ENCODE results near the gene HPRT1.
"Not testable (repeated sequence)": the region's sequence is repeated elsewhere in the genome, so short reads cannot be mapped to it uniquely, and the experiment has no call there.

HPRT1 gene

DNA sequence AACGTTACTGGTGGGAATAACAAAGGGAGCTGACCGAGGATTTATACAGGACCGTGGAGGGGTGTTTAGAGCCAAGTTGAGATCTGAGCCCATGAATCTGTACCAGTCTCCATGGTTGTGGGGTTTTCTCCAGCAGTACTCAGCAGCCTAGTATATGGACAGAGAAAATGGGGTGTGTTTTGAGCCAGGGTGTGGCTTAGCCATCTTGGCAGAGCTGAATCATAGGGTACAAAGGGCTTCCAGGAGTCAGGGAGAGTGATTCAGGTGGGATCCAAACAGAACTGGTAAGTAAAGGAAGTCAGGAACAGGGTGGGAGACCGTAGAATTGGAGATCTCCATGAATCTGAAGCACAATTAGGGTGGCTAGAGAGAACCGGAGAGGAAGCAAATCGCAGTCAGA lies 7.4 kb upstream of the HPRT1 start:
- no peaks in the 10 kb centered on the region for H3K36me3 ChIP-seq (ENCODE audit: control insufficient read depth in 1 of 2, insufficient read depth in 2 of 2, low read length in 2 of 2)
- no peaks in the 10 kb centered on the region for H3K9me3 ChIP-seq (ENCODE audit: control insufficient read depth in 1 of 2, low read length in 2 of 2)
- H3K27me3 ChIP-seq (ENCODE audit: low read depth, low read length) = no peaks in the 10 kb centered on the region

DNA sequence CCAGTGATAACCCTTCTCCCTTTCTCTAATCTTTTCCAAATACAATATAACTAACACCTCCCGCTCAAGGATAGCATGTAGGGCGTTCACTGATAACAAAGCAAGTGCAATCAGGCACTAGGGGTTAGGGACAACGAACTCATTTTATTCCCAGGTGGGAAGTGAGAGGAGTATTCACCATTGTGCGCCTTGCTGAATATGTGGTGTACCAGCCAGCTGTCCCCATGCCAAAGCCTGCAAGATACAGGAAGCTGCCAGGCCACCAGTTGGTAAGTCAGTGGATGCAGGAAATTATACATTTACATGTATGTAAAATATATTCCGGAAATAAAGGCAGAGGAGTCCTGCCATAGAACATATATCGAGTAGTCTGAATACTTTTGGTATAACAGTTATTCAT lies 6.3 kb upstream of the HPRT1 start:
- Histone ChIP-seq H3K4me1 (ENCODE audit: control insufficient read depth in 1 of 2, insufficient read depth in 2 of 2, low read length in 2 of 2) (no peaks in the 10 kb centered on the region), H3K9me3 (ENCODE audit: control insufficient read depth in 1 of 2, low read length in 2 of 2) (no peaks in the 10 kb centered on the region), H3K27ac (ENCODE audit: low read length) (no peak overlapping the region), H3K36me3 (ENCODE audit: control insufficient read depth in 1 of 2, insufficient read depth in 2 of 2, low read length in 2 of 2) (no peaks in the 10 kb centered on the region), H3K27me3 (ENCODE audit: low read depth, low read length) (no peaks in the 10 kb centered on the region), H3K4me3 (ENCODE audit: low read depth in 1 of 2, low read length in 2 of 2) (no peak overlapping the region)

More for the DNA sequence above, 7.4 kb upstream of the HPRT1 start:
- Histone ChIP-seq H3K27ac (ENCODE audit: low read length) (no peak overlapping the region), H3K4me1 (ENCODE audit: control insufficient read depth in 1 of 2, insufficient read depth in 2 of 2, low read length in 2 of 2) (no peaks in the 10 kb centered on the region), H3K4me3 (ENCODE audit: low read depth in 1 of 2, low read length in 2 of 2) (no peak overlapping the region)

GRCh38 chrX:134454506-134454905 lies 5.5 kb upstream of the HPRT1 start:
- Histone ChIP-seq H3K4me1 (ENCODE audit: control insufficient read depth in 1 of 2, insufficient read depth in 2 of 2, low read length in 2 of 2) (no peaks in the 10 kb centered on the region), H3K9me3 (ENCODE audit: control insufficient read depth in 1 of 2, low read length in 2 of 2) (no peaks in the 10 kb centered on the region), H3K27ac (ENCODE audit: low read length) (no peak overlapping the region), H3K4me3 (ENCODE audit: low read depth in 1 of 2, low read length in 2 of 2) (no peak overlapping the region), H3K36me3 (ENCODE audit: control insufficient read depth in 1 of 2, insufficient read depth in 2 of 2, low read length in 2 of 2) (no peaks in the 10 kb centered on the region), H3K27me3 (ENCODE audit: low read depth, low read length) (no peaks in the 10 kb centered on the region)

GRCh38 chrX:134457708-134458107 lies 2.3 kb upstream of the HPRT1 start:
- Histone ChIP-seq H3K27ac (ENCODE audit: low read length) (no peak overlapping the region), H3K36me3 (ENCODE audit: control insufficient read depth in 1 of 2, insufficient read depth in 2 of 2, low read length in 2 of 2) (no peaks in the 10 kb centered on the region), H3K4me3 (ENCODE audit: low read depth in 1 of 2, low read length in 2 of 2) (no peak overlapping the region), H3K27me3 (ENCODE audit: low read depth, low read length) (no peaks in the 10 kb centered on the region), H3K9me3 (ENCODE audit: control insufficient read depth in 1 of 2, low read length in 2 of 2) (no peaks in the 10 kb centered on the region), H3K4me1 (ENCODE audit: control insufficient read depth in 1 of 2, insufficient read depth in 2 of 2, low read length in 2 of 2) (no peaks in the 10 kb centered on the region)

DNA sequence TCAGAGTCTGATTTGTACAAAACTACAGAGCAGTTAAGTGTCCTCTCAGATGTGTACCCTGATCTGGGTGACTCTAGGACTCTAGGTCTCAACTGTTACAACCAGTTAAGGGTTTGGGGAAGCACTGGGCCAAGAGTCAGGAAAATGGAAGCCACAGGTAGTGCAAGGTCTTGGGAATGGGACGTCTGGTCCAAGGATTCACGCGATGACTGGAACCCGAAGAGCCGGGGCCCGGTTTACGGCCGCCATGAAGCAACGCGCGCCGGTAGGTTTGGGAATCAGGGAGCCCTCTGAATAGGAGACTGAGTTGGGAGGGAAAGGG lies 321 bp upstream of the HPRT1 start:
- Histone ChIP-seq H3K9me3 (ENCODE audit: control insufficient read depth in 1 of 2, low read length in 2 of 2) (no peaks in the 10 kb centered on the region), H3K27me3 (ENCODE audit: low read depth, low read length) (no peaks in the 10 kb centered on the region), H3K36me3 (ENCODE audit: control insufficient read depth in 1 of 2, insufficient read depth in 2 of 2, low read length in 2 of 2) (no peaks in the 10 kb centered on the region), H3K27ac (ENCODE audit: low read length) (no peak overlapping the region), H3K4me1 (ENCODE audit: control insufficient read depth in 1 of 2, insufficient read depth in 2 of 2, low read length in 2 of 2) (no peaks in the 10 kb centered on the region), H3K4me3 (ENCODE audit: low read depth in 1 of 2, low read length in 2 of 2) (peak overlapping the region; percentile 21 to 56)

GRCh38 chrX:134460862-134461220 lies 876 bp downstream of the HPRT1 start:
- H3K9me3 ChIP-seq (ENCODE audit: control insufficient read depth in 1 of 2, low read length in 2 of 2) = no peaks in the 10 kb centered on the region
- peak overlapping the region; percentile 58 to 69 for H3K4me3 ChIP-seq (ENCODE audit: low read depth in 1 of 2, low read length in 2 of 2)

DNA sequence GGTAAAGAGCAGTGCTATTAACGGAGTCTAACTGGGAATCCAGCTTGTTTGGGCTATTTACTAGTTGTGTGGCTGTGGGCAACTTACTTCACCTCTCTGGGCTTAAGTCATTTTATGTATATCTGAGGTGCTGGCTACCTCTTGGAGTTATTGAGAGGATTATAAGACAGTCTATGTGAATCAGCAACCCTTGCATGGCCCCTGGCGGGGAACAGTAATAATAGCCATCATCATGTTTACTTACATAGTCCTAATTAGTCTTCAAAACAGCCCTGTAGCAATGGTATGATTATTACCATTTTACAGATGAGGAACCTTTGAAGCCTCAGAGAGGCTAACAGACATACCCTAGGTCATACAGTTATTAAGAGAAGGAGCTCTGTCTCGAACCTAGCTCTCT lies 1.5 kb downstream of the HPRT1 start:
- H3K36me3 ChIP-seq (ENCODE audit: control insufficient read depth in 1 of 2, insufficient read depth in 2 of 2, low read length in 2 of 2) = no peaks in the 10 kb centered on the region
- H3K9me3 ChIP-seq (ENCODE audit: control insufficient read depth in 1 of 2, low read length in 2 of 2) = no peaks in the 10 kb centered on the region
- no peaks in the 10 kb centered on the region for H3K27me3 ChIP-seq (ENCODE audit: low read depth, low read length)
- no peak overlapping the region for H3K27ac ChIP-seq (ENCODE audit: low read length)
- peak overlapping the region; percentile 58 to 69 for H3K4me3 ChIP-seq (ENCODE audit: low read depth in 1 of 2, low read length in 2 of 2)
- no peaks in the 10 kb centered on the region for H3K4me1 ChIP-seq (ENCODE audit: control insufficient read depth in 1 of 2, insufficient read depth in 2 of 2, low read length in 2 of 2)

More at GRCh38 chrX:134460862-134461220, 876 bp downstream of the HPRT1 start:
- Histone ChIP-seq H3K4me1 (ENCODE audit: control insufficient read depth in 1 of 2, insufficient read depth in 2 of 2, low read length in 2 of 2) (no peaks in the 10 kb centered on the region), H3K36me3 (ENCODE audit: control insufficient read depth in 1 of 2, insufficient read depth in 2 of 2, low read length in 2 of 2) (no peaks in the 10 kb centered on the region), H3K27ac (ENCODE audit: low read length) (peak overlapping the region; percentile 23), H3K27me3 (ENCODE audit: low read depth, low read length) (no peaks in the 10 kb centered on the region)

GRCh38 chrX:134462927-134463326 lies 3.0 kb downstream of the HPRT1 start:
- Histone ChIP-seq H3K4me3 (ENCODE audit: low read depth in 1 of 2, low read length in 2 of 2) (no peak overlapping the region), H3K4me1 (ENCODE audit: control insufficient read depth in 1 of 2, insufficient read depth in 2 of 2, low read length in 2 of 2) (no peaks in the 10 kb centered on the region), H3K27me3 (ENCODE audit: low read depth, low read length) (no peaks in the 10 kb centered on the region), H3K27ac (ENCODE audit: low read length) (no peak overlapping the region), H3K9me3 (ENCODE audit: control insufficient read depth in 1 of 2, low read length in 2 of 2) (no peaks in the 10 kb centered on the region), H3K36me3 (ENCODE audit: control insufficient read depth in 1 of 2, insufficient read depth in 2 of 2, low read length in 2 of 2) (no peaks in the 10 kb centered on the region)

- not testable (repeated sequence) for H3K4me3 ChIP-seq (ENCODE audit: low read depth in 1 of 2, low read length in 2 of 2); H3K36me3 ChIP-seq (ENCODE audit: control insufficient read depth in 1 of 2, insufficient read depth in 2 of 2, low read length in 2 of 2); H3K27me3 ChIP-seq (ENCODE audit: low read depth, low read length); H3K9me3 ChIP-seq (ENCODE audit: control insufficient read depth in 1 of 2, low read length in 2 of 2); H3K4me1 ChIP-seq (ENCODE audit: control insufficient read depth in 1 of 2, insufficient read depth in 2 of 2, low read length in 2 of 2); H3K27ac ChIP-seq (ENCODE audit: low read length)
Measured at GRCh38 chrX:134464453-134464852, 4.5 kb downstream of the HPRT1 start.

DNA sequence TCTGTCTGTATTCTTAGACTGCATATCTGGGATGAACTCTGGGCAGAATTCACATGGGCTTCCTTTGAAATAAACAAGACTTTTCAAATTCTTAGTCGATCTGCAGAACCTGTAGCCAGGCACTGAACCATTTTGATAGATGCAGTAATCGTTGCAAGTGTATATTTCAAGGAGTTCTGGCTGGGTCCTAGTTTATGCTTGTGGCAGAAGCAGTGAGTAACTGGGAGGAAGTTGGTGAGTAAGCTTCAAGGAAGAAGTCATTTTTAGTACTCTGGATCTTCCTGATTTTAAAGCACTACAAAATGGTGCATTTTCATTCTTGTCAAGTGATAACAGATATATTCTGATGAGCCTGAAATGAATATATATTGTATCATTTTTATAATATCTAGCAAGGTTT lies 9.5 kb downstream of the HPRT1 start:
- Histone ChIP-seq H3K9me3 (ENCODE audit: control insufficient read depth in 1 of 2, low read length in 2 of 2) (no peaks in the 10 kb centered on the region), H3K4me1 (ENCODE audit: control insufficient read depth in 1 of 2, insufficient read depth in 2 of 2, low read length in 2 of 2) (no peaks in the 10 kb centered on the region), H3K27me3 (ENCODE audit: low read depth, low read length) (no peaks in the 10 kb centered on the region), H3K4me3 (ENCODE audit: low read depth in 1 of 2, low read length in 2 of 2) (no peak overlapping the region), H3K36me3 (ENCODE audit: control insufficient read depth in 1 of 2, insufficient read depth in 2 of 2, low read length in 2 of 2) (no peaks in the 10 kb centered on the region), H3K27ac (ENCODE audit: low read length) (no peak overlapping the region)

DNA sequence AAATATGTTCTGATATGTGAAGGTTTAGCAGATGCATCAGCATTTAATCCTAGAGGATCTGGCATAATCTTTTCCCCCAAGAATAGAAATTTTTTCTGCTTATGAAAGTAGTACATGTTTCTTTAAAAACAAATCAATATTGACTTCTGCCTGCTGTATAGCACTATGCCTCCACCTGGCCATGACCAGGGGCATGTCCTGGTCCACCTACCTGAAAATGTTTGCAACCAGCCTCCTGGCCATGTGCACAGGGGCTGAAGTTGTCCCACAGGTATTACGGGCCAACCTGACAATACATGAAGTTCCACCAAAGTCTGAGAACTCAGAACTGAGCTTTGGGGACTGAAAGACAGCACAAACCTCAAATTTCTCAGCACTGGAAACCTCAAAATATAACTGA lies 10.0 kb downstream of the HPRT1 start:
- H3K9me3 ChIP-seq (ENCODE audit: control insufficient read depth in 1 of 2, low read length in 2 of 2) = no peaks in the 10 kb centered on the region
- H3K27ac ChIP-seq (ENCODE audit: low read length) = no peak overlapping the region
- H3K27me3 ChIP-seq (ENCODE audit: low read depth, low read length) = no peaks in the 10 kb centered on the region
- H3K4me1 ChIP-seq (ENCODE audit: control insufficient read depth in 1 of 2, insufficient read depth in 2 of 2, low read length in 2 of 2) = no peaks in the 10 kb centered on the region
- no peaks in the 10 kb centered on the region for H3K36me3 ChIP-seq (ENCODE audit: control insufficient read depth in 1 of 2, insufficient read depth in 2 of 2, low read length in 2 of 2)
- H3K4me3 ChIP-seq (ENCODE audit: low read depth in 1 of 2, low read length in 2 of 2) = no peak overlapping the region

- Histone ChIP-seq H3K9me3 (ENCODE audit: control insufficient read depth in 1 of 2, low read length in 2 of 2) (no peaks in the 10 kb centered on the region), H3K4me1 (ENCODE audit: control insufficient read depth in 1 of 2, insufficient read depth in 2 of 2, low read length in 2 of 2) (no peaks in the 10 kb centered on the region), H3K27me3 (ENCODE audit: low read depth, low read length) (no peaks in the 10 kb centered on the region), H3K36me3 (ENCODE audit: control insufficient read depth in 1 of 2, insufficient read depth in 2 of 2, low read length in 2 of 2) (peaks cover 0 to 6% of the 10 kb centered on the region in 2 donors), H3K4me3 (ENCODE audit: low read depth in 1 of 2, low read length in 2 of 2) (no peak overlapping the region), H3K27ac (ENCODE audit: low read length) (no peak overlapping the region)
Measured at GRCh38 chrX:134472041-134472440, 12.1 kb downstream of the HPRT1 start.
